Activated CD8-positive, alpha-beta memory T cell treated with anti-CD3 and anti-CD28 coated beads for 24 hours (primary cell): Measurements from ENCODE around the gene DGKB.
"Not testable (repeated sequence)": the region's sequence is repeated elsewhere in the genome, so short reads cannot be mapped to it uniquely, and the experiment has no call there.

Experiments
- DNase-seq: peaks from one replicate; pipeline ENCODE4 v3.0.0-alpha.2; 2020

DGKB gene

GRCh38 chr7:14368285-14368684 lies 534.3 kb downstream of the DGKB start:
- no peak for DNase-seq

GRCh38 chr7:14351167-14351566 lies 551.4 kb downstream of the DGKB start:
- no peak for DNase-seq

GRCh38 chr7:14341200-14341775 lies 561.3 kb downstream of the DGKB start:
- no peak for DNase-seq

- DNase-seq, result no peak
Observed at GRCh38 chr7:14340393-14341074, 562.0 kb downstream of the DGKB start.

- no peak for DNase-seq
Observed at GRCh38 chr7:14339861-14340260, 562.7 kb downstream of the DGKB start.

- DNase-seq, result no peak
Observed at GRCh38 chr7:14336256-14336655, 566.3 kb downstream of the DGKB start.

GRCh38 chr7:14332155-14332554 lies 570.4 kb downstream of the DGKB start:
- DNase-seq, result no peak

GRCh38 chr7:14324767-14325166 lies 577.8 kb downstream of the DGKB start:
- no peak for DNase-seq

- no peak for DNase-seq
Observed at GRCh38 chr7:14322724-14323123, 579.8 kb downstream of the DGKB start.

- no peak for DNase-seq
Observed at GRCh38 chr7:14321947-14322346, 580.6 kb downstream of the DGKB start.

- no peak for DNase-seq
Observed at GRCh38 chr7:14309432-14309831, 593.1 kb downstream of the DGKB start.

GRCh38 chr7:14305233-14305866 lies 597.2 kb downstream of the DGKB start:
- no peak for DNase-seq

GRCh38 chr7:14303536-14303935 lies 599.0 kb downstream of the DGKB start:
- DNase-seq, result no peak

GRCh38 chr7:14294637-14295036 lies 607.9 kb downstream of the DGKB start:
- DNase-seq, result no peak

- DNase-seq, result no peak
Observed at GRCh38 chr7:14293434-14293833, 609.1 kb downstream of the DGKB start.

- no peak for DNase-seq
Observed at GRCh38 chr7:14292737-14293136, 609.8 kb downstream of the DGKB start.

- no peak for DNase-seq
Observed at GRCh38 chr7:14289957-14290356, 612.6 kb downstream of the DGKB start.

- no peak for DNase-seq
Observed at GRCh38 chr7:14288701-14289100, 613.9 kb downstream of the DGKB start.

GRCh38 chr7:14287398-14287797 lies 615.2 kb downstream of the DGKB start:
- DNase-seq, result no peak

- DNase-seq, result no peak
Observed at GRCh38 chr7:14286036-14286435, 616.5 kb downstream of the DGKB start.

GRCh38 chr7:14279065-14279871 lies 623.3 kb downstream of the DGKB start:
- not testable (repeated sequence) for DNase-seq

- no peak for DNase-seq
Observed at GRCh38 chr7:14275356-14275755, 627.2 kb downstream of the DGKB start.

- no peak for DNase-seq
Observed at GRCh38 chr7:14271441-14271840, 631.1 kb downstream of the DGKB start.

GRCh38 chr7:14270099-14270498 lies 632.5 kb downstream of the DGKB start:
- no peak for DNase-seq
